OCI-LY1 (cell line): Measurements from ENCODE around the gene RDH13.

Experiments used
- H2AFZ ChIP-seq: fragments of 200-600 bp; sonication (generic), shearing (Covaris generic); 2 replicates; pipeline ENCODE4 v1.6.0; 2014; ENCODE audit warnings: antibody characterized with exemption, mild to moderate bottlenecking, low read length
- H3F3A ChIP-seq: fragments of 200-600 bp; sonication (generic), shearing (Covaris generic); 2 replicates; pipeline ENCODE4 v1.6.0; 2014; ENCODE audit warnings: mild to moderate bottlenecking, antibody characterized with exemption, low read length, moderate library complexity; ENCODE audit not compliant: insufficient read depth
- H3K27ac ChIP-seq: fragments of 200-600 bp; sonication (generic); 2 replicates; pipeline ENCODE4 v1.5.1; 2014; ENCODE audit warnings: low read length, mixed run types, mild to moderate bottlenecking, low read depth; ENCODE audit not compliant: poor library complexity, severe bottlenecking
- H3K27me3 ChIP-seq: fragments of 200-600 bp; sonication (generic); 2 replicates; pipeline ENCODE4 v1.6.0; 2014; ENCODE audit warnings: antibody characterized with exemption, mild to moderate bottlenecking, low read length, moderate library complexity; ENCODE audit not compliant: insufficient read depth
- H3K36me3 ChIP-seq: fragments of 200-600 bp; sonication (generic); 2 replicates; pipeline ENCODE4 v1.6.1; 2014; ENCODE audit warnings: mild to moderate bottlenecking, antibody characterized with exemption, low read length, moderate library complexity, mixed read lengths; ENCODE audit not compliant: insufficient read depth
- H3K4me1 ChIP-seq: fragments of 200-600 bp; sonication (generic); 2 replicates; pipeline ENCODE4 v1.5.1; 2014; ENCODE audit warnings: mild to moderate bottlenecking, low read length, moderate library complexity; ENCODE audit not compliant: insufficient read depth, severe bottlenecking
- H3K4me2 ChIP-seq: fragments of 200-600 bp; sonication (generic), shearing (Covaris generic); 2 replicates; pipeline ENCODE4 v1.6.1; 2014; ENCODE audit warnings: low read length
- H3K4me3 ChIP-seq: fragments of 200-600 bp; sonication (generic); 2 replicates; pipeline ENCODE4 v1.5.1; 2014; ENCODE audit warnings: low read length, low read depth, mild to moderate bottlenecking, mixed read lengths; ENCODE audit not compliant: poor library complexity, severe bottlenecking
- H3K79me2 ChIP-seq: fragments of 200-600 bp; shearing (Covaris generic); 2 replicates; pipeline ENCODE4 v1.6.1; 2016; ENCODE audit warnings: mixed run types, low read length, mixed read lengths; ENCODE audit not compliant: insufficient read depth
- H3K9ac ChIP-seq: fragments of 200-600 bp; sonication (generic), shearing (Covaris generic); 2 replicates; pipeline ENCODE4 v1.6.1; 2014; ENCODE audit warnings: mild to moderate bottlenecking, low read length, mixed read lengths
- H3K9me2 ChIP-seq: fragments of 200-600 bp; sonication (generic), shearing (Covaris generic); 2 replicates; pipeline ENCODE4 v1.6.1; 2014; ENCODE audit warnings: low read depth, mild to moderate bottlenecking, low read length, mixed read lengths
- H3K9me3 ChIP-seq: fragments of 200-600 bp; shearing (Covaris generic); 2 replicates; pipeline ENCODE4 v1.6.1; 2014; ENCODE audit warnings: low read length, mixed read lengths
- H4K20me1 ChIP-seq: fragments of 200-600 bp; sonication (generic), shearing (Covaris generic); 2 replicates; pipeline ENCODE4 v1.6.0; 2016; ENCODE audit warnings: mild to moderate bottlenecking, low read length; ENCODE audit not compliant: insufficient read depth
- CTCF ChIP-seq: fragments of 200-600 bp; sonication (generic), shearing (Covaris generic); IDR thresholded peaks from 2 replicates; pipeline ENCODE4 v1.5.1; 2017; ENCODE audit warnings: mild to moderate bottlenecking, antibody characterized with exemption, low read length, moderate library complexity, mixed read lengths
- EZH2 ChIP-seq: fragments of 200-600 bp; sonication (generic), shearing (Covaris generic); IDR thresholded peaks from 2 replicates; pipeline ENCODE4 v1.8.0; 2017; ENCODE audit warnings: borderline replicate concordance, mixed run types, mild to moderate bottlenecking, antibody characterized with exemption, low read length, moderate library complexity, mixed read lengths

Gene RDH13

GRCh38 chr19:55047951-55048350 lies 15.0 kb downstream of the RDH13 start:
- H3K9ac ChIP-seq, result no peak overlapping the region
- H3K27me3 ChIP-seq, result no peaks in the 10 kb centered on the region
- no peaks in the 10 kb centered on the region for H3K79me2 ChIP-seq
- H3K4me2 ChIP-seq, result no peak overlapping the region
- no peaks in the 10 kb centered on the region for H3K4me1 ChIP-seq
- no peaks in the 10 kb centered on the region for H3K9me3 ChIP-seq
- no peaks in the 10 kb centered on the region for H4K20me1 ChIP-seq
- no peaks in the 10 kb centered on the region for H3K9me2 ChIP-seq
- no peak overlapping the region for H3K27ac ChIP-seq
- no peak overlapping the region for H2AFZ ChIP-seq
- H3K4me3 ChIP-seq, result no peak overlapping the region
- no peaks in the 10 kb centered on the region for H3F3A ChIP-seq
- H3K36me3 ChIP-seq, result peaks cover 89% of the 10 kb centered on the region
- TF ChIP-seq EZH2, result no peak
- no peak for TF ChIP-seq CTCF

GRCh38 chr19:55046975-55047622 lies 15.8 kb downstream of the RDH13 start:
- TF ChIP-seq EZH2, result no peak
- TF ChIP-seq CTCF, result no peak
- H3K4me2 ChIP-seq, result no peak overlapping the region
- no peak overlapping the region for H3K4me3 ChIP-seq
- no peaks in the 10 kb centered on the region for H4K20me1 ChIP-seq
- H3F3A ChIP-seq, result no peaks in the 10 kb centered on the region
- no peaks in the 10 kb centered on the region for H3K27me3 ChIP-seq
- no peaks in the 10 kb centered on the region for H3K79me2 ChIP-seq
- H3K9me3 ChIP-seq, result no peaks in the 10 kb centered on the region
- H3K9me2 ChIP-seq, result no peaks in the 10 kb centered on the region
- H3K27ac ChIP-seq, result no peak overlapping the region
- H2AFZ ChIP-seq, result no peak overlapping the region
- no peaks in the 10 kb centered on the region for H3K4me1 ChIP-seq
- no peak overlapping the region for H3K9ac ChIP-seq
- H3K36me3 ChIP-seq, result peaks cover 89% of the 10 kb centered on the region

- Histone ChIP-seq H3K4me2 (no peak overlapping the region), H3K9me3 (no peaks in the 10 kb centered on the region), H3K9ac (no peak overlapping the region), H3K27me3 (no peaks in the 10 kb centered on the region), H3K4me3 (no peak overlapping the region), H3K36me3 (peaks cover 85% of the 10 kb centered on the region), H3K4me1 (no peaks in the 10 kb centered on the region), H2AFZ (no peak overlapping the region), H3F3A (no peaks in the 10 kb centered on the region), H3K27ac (no peak overlapping the region), H3K79me2 (no peaks in the 10 kb centered on the region), H4K20me1 (no peaks in the 10 kb centered on the region), H3K9me2 (no peaks in the 10 kb centered on the region)
- TF ChIP-seq CTCF, result no peak
- no peak for TF ChIP-seq EZH2
Observed at GRCh38 chr19:55044771-55045716, 17.9 kb downstream of the RDH13 start.
